SK-N-SH treated with all-trans-retinoic acid at 6 μM for 48 hours (cell line): ENCODE data around the gene COX7A1.

ENCODE experiments used
- ATAC-seq: fragments of 200-7000 bp; cut with Tn5 transposase; 3 replicates; pipeline ENCODE4 v1.9.1; 2020; ENCODE audit warnings: mild to moderate bottlenecking, moderate library complexity
- ARNTL ChIP-seq: fragments of 450-650 bp; formaldehyde crosslinking; IDR thresholded peaks from 2 replicates; pipeline ENCODE4 v1.5.0; 2020; ENCODE audit warnings: low read depth, mild to moderate bottlenecking, moderate library complexity, borderline replicate concordance
- BACH2 ChIP-seq: fragments of 250-450 bp; sonication (Bioruptor Pico); IDR thresholded peaks from 2 replicates; pipeline ENCODE4 v1.9.0; 2021; ENCODE audit warnings: mild to moderate bottlenecking, borderline replicate concordance
- CSDC2 ChIP-seq: fragments of 250-450 bp; sonication (Bioruptor Pico); IDR thresholded peaks from 2 replicates; pipeline ENCODE4 v1.5.0; 2020; ENCODE audit warnings: mild to moderate bottlenecking, moderate library complexity
- CSRNP3 ChIP-seq: fragments of 250-450 bp; sonication (Bioruptor Pico); IDR thresholded peaks from 2 replicates; pipeline ENCODE4 v1.5.1; 2021; ENCODE audit warnings: mild to moderate bottlenecking, moderate library complexity
- ESRRG ChIP-seq: fragments of 250-450 bp; sonication (Bioruptor Pico); IDR thresholded peaks from 2 replicates; pipeline ENCODE4 v1.6.1; 2021; ENCODE audit warnings: mild to moderate bottlenecking
- GLIS3 ChIP-seq: fragments of 250-450 bp; sonication (Bioruptor Pico); IDR thresholded peaks from 2 replicates; pipeline ENCODE4 v1.5.0; 2020; ENCODE audit warnings: mild to moderate bottlenecking, moderate library complexity
- ISL1 ChIP-seq: fragments of 250-450 bp; sonication (Bioruptor Pico); IDR thresholded peaks from 2 replicates; pipeline ENCODE4 v2.1.2; 2022; ENCODE audit warnings: mild to moderate bottlenecking, moderate library complexity
- OSR1 ChIP-seq: fragments of 250-450 bp; sonication (Bioruptor Pico); IDR thresholded peaks from 2 replicates; pipeline ENCODE4 v1.8.0; 2022; ENCODE audit warnings: moderate library complexity, mild to moderate bottlenecking, inconsistent platforms
- PATZ1 ChIP-seq: fragments of 250-450 bp; sonication (Bioruptor Pico); IDR thresholded peaks from 2 replicates; pipeline ENCODE4 v1.8.0; 2020; ENCODE audit warnings: mild to moderate bottlenecking, moderate library complexity, borderline replicate concordance
- POU6F1 ChIP-seq: fragments of 250-450 bp; sonication (Bioruptor Pico); IDR thresholded peaks from 2 replicates; pipeline ENCODE4 v1.8.0; 2021; ENCODE audit warnings: low read depth, mild to moderate bottlenecking, moderate library complexity, borderline replicate concordance
- PPARA ChIP-seq: fragments of 250-450 bp; sonication (Bioruptor Pico); IDR thresholded peaks from 2 replicates; pipeline ENCODE4 v1.5.0; 2020; ENCODE audit warnings: mild to moderate bottlenecking, borderline replicate concordance
- SNAI2 ChIP-seq: fragments of 250-450 bp; sonication (Bioruptor Pico); IDR thresholded peaks from 2 replicates; pipeline ENCODE4 v1.5.0; 2020; ENCODE audit warnings: mild to moderate bottlenecking, moderate library complexity
- TOX ChIP-seq: fragments of 250-450 bp; sonication (Bioruptor Pico); IDR thresholded peaks from 2 replicates; pipeline ENCODE4 v1.8.0; 2021; ENCODE audit warnings: mild to moderate bottlenecking, moderate library complexity, borderline replicate concordance
- TSHZ2 ChIP-seq: fragments of 250-450 bp; sonication (Bioruptor Pico); IDR thresholded peaks from 2 replicates; pipeline ENCODE4 v1.5.0; 2020; ENCODE audit warnings: mild to moderate bottlenecking, moderate library complexity
- ZFP3 ChIP-seq: fragments of 250-450 bp; sonication (Bioruptor Pico); IDR thresholded peaks from 2 replicates; pipeline ENCODE4 v1.5.0; 2020; ENCODE audit warnings: mild to moderate bottlenecking, moderate library complexity
- ZFP30 ChIP-seq: fragments of 450-650 bp; formaldehyde crosslinking; IDR thresholded peaks from 2 replicates; pipeline ENCODE4 v1.5.0; 2022; ENCODE audit warnings: mild to moderate bottlenecking, moderate library complexity
- ZNF565 ChIP-seq: fragments of 450-650 bp; formaldehyde crosslinking; conservative IDR thresholded peaks from 2 replicates; pipeline ENCODE4 v1.5.0; 2020; ENCODE audit warnings: low read depth, mild to moderate bottlenecking, moderate library complexity
- ZNF8 ChIP-seq: fragments of 450-650 bp; formaldehyde crosslinking; IDR thresholded peaks from 2 replicates; pipeline ENCODE4 v1.5.0; 2020; ENCODE audit warnings: mild to moderate bottlenecking, moderate library complexity
- TF ChIP-seq, protein P1 (sequence below): fragments of 250-450 bp; sonication (Bioruptor Pico); IDR thresholded peaks from 2 replicates; pipeline ENCODE4 v1.5.1; 2020; ENCODE audit warnings: low read depth, mild to moderate bottlenecking, moderate library complexity

Gene COX7A1

GRCh38 chr19:36120092-36120983 is 31.9 kb downstream of the COX7A1 start:
- TF ChIP-seq POU6F1 = no peak
- TF ChIP-seq ZFP3 (CRISPR knock-in tag) = no peak
- no peak for TF ChIP-seq ISL1
- TF ChIP-seq ESRRG (CRISPR knock-in tag) = no peak
- TF ChIP-seq CSRNP3 (CRISPR knock-in tag) = no peak
- no peak for TF ChIP-seq PATZ1 (CRISPR knock-in tag)
- no peak for TF ChIP-seq TSHZ2
- no peak for TF ChIP-seq ZFP30 (CRISPR knock-in tag)
- no peak for TF ChIP-seq ARNTL (CRISPR knock-in tag)
- no peak for TF ChIP-seq OSR1 (CRISPR knock-in tag)
- TF ChIP-seq SNAI2 (CRISPR knock-in tag) = no peak
- ATAC-seq = no peak

- TF ChIP-seq BACH2 (no peak), CSDC2 (CRISPR knock-in tag) (no peak), ZNF565 (CRISPR knock-in tag) (no peak), PATZ1 (CRISPR knock-in tag) (no peak), ZFP3 (CRISPR knock-in tag) (no peak), PPARA (CRISPR knock-in tag) (no peak), ISL1 (no peak), ZFP30 (CRISPR knock-in tag) (no peak), ZNF8 (CRISPR knock-in tag) (no peak), GLIS3 (no peak), TSHZ2 (no peak), SNAI2 (CRISPR knock-in tag) (no peak), POU6F1 (no peak), TOX (CRISPR knock-in tag) (no peak)
- TF ChIP-seq, protein P1, sequence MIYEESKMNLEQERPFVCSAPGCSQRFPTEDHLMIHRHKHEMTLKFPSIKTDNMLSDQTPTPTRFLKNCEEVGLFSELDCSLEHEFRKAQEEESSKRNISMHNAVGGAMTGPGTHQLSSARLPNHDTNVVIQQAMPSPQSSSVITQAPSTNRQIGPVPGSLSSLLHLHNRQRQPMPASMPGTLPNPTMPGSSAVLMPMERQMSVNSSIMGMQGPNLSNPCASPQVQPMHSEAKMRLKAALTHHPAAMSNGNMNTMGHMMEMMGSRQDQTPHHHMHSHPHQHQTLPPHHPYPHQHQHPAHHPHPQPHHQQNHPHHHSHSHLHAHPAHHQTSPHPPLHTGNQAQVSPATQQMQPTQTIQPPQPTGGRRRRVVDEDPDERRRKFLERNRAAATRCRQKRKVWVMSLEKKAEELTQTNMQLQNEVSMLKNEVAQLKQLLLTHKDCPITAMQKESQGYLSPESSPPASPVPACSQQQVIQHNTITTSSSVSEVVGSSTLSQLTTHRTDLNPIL (CRISPR knock-in tag) = no peak
- ATAC-seq = no peak
Measured at GRCh38 chr19:36116344-36116637, 36.0 kb downstream of the COX7A1 start.
